GM18508 (cell line): ENCODE measurements around the gene N4BP2L2.
A peak's percentile ranks its signal among the peaks of the same experiment; 100 is the strongest.

Experiments used
- ATAC-seq: cut with Tn5 transposase; IDR thresholded peaks from one replicate; pipeline ENCODE4 v1.9.1; 2021; ENCODE audit warnings: moderate number of reproducible peaks; ENCODE audit not compliant: insufficient read depth, unreplicated experiment

N4BP2L2 gene

DNA sequence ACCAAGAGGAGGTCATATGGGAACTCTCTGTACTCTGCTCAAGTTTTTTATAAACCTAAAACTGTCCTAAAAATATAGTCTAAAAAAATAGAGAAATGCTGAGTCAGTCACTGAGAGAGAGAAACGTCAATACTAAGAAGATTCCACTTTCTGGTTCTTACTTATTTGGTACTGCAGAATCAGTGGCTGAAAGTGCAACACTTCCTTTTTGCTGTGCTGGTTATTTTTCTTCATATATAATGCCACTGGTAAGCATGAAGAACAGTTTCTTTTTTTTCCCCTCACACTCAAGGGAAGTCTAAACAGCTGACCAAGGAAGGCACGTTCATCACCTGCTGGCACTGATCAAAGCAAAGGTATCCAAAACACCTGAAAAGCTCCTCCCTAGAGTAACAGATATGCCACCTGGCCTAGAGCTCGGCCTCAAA lies 66.4 kb downstream of the N4BP2L2 start:
- ATAC-seq: peak; percentile 57

DNA sequence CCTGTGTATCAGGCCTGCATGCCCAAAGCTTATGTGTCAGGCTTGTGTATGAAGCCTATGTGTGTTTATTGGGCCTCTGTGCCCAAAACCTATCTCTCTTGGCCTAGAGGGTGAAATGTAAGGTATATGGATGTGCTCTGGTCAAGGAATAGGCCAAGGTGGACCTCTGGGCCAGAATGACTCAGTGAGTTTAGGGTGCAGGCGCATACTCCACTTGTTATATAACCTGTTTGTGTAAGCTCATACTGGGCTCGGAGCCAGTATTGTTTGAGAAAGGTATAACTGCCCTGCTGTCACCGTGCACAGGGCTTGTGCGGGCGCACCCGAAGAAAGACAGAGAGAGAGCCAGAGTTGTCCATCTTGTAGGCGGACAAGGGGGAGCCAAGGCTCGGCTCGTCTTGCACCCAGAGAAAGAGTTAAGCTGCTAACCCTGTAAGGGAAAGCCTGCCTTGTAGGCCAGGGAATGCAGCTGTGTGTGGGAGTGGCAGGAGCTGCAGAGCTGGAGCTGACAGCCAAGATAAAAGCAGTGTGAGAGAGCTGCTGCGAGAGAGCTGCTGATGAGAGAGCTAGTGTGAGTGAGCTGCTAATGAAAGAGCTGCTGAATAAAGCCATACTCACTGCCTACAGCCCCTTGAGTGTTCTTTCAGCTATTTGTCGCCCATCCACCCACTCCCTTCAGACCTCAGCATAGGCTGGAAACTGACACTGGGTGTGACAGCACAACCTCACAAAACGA lies 67.2 kb downstream of the N4BP2L2 start:
- ATAC-seq: no peak

DNA sequence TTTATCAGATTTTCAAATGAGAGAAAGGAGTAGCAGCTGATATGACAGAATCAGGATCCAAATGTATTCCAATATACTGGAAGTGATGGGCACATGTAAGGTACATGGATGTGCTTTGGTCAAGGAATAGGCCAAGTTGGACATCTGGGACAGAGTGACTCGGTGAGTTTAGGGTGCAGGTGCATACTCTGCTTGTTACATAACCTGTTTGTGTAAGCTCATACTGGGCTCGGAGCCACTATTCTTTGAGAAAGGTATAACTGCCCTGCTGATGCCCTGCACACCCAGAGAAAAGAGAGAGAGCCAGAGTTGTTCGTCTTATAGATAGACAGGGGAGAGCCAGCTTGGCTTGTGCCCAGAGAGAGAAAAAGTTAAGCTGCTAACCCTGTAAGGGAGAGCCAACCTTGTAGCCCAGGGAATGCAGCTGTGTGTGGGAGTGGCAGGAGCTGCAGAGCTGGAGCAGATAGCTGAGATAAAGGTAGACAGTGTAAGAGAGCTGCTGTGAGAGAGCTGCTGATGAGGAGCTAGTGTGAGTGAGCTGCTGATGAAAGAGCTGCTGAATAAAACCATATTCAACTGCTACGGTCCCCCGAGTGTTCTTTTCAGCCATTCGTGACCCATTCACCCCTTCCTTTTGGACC lies 70.0 kb downstream of the N4BP2L2 start:
- ATAC-seq: no peak

DNA sequence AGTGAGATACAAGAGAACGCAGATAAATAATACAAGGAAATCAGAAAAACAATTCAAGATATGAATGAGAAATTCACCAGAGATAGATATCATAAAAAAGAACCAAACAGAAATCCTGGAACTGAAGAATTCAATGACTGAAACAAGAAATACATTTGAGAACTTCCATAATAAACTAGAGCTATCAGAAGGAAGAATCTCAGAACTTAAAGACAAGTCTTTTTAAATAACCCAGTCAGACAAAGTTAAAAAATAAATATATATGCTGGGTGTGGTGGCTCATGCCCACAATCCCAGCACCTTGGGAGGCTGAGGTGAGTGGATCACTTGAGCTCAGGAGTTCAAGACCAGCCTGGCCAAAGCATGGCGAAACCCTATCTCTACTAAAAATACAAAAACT lies 82.0 kb downstream of the N4BP2L2 start:
- no peak for ATAC-seq

DNA sequence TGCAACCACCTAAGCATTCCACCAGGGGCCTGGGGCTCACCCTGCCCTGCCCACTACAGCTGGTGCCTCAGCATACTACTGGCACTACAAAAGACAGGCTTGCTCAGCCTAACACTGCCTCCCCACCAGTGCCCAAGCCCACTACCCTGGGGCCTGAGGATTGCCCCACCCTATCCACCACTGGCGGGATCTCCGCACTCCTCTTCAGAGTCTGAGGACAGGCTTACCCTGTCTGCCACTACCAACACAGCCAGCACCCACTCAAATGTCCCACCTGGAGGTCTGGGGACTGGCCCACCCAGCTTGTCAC lies 83.0 kb downstream of the N4BP2L2 start:
- ATAC-seq: no peak

DNA sequence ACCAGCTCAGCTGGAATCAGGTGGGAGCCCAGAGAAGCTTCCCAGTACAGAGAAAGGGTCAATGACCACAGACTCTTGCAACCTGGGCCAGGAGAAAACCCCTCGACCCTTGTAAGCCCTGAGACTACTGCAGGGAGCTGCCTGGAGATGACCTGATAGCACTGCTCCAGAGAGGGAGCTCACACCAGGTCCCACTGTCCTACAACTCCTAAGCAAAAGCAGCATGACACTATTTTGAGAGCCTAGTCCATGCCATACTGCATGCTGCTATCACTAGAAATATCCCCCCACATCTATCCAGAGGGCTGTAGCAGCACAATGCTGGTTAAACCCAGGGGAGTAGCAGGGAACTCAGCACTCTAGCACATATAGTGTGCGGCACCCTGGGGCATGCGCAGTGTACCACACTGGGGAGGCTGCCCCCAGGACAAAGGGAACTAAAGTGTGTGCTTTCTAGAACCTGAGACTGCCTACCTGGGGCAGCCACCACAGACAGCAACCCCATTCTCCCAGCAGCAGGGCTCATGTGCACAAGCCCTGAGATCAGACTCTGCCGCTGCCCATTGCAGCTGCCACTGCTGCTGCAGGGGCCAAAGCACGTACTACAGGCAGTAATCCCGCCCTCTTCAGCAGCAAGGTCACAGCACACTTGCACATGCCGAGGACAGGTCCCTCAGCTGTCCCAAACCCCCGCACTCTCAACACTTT lies 83.6 kb downstream of the N4BP2L2 start:
- no peak for ATAC-seq

DNA sequence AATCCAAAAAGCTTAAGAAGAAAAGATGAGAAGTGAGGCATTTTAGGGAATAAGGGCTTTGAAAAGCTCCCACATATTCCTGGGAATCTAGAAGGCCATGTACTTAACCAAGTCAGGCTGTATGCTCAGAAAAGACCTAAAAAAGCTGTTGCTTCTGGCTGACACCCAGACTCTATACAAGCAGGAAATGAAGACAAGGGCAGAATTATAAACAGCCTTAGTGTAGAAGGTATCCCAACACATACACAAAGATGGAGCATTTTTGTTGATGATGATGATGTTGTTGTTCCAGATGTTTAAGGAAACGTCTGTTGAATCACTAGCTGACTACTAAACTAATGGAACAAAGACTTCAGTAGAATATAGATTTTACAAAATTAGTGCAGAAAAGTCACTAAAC lies 84.6 kb downstream of the N4BP2L2 start:
- no peak for ATAC-seq

DNA sequence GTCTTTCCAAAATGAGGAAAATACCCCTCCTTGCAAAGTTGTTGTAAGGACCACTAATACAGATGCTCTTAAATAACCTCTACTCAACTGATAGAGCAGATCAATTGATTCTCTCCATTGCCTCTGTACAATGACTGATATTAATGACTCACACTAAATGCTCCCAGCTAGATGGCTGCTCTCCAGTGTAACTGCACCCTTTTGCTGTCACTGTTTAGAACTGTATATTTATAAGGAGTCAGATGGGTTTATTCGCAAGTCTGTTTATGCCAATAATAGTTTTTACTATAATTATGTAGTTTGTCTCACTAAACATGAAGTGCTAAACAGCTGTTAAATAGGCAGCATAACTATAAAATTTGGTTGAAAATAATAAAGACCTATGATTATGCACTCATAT lies 89.6 kb downstream of the N4BP2L2 start:
- no peak for ATAC-seq

DNA sequence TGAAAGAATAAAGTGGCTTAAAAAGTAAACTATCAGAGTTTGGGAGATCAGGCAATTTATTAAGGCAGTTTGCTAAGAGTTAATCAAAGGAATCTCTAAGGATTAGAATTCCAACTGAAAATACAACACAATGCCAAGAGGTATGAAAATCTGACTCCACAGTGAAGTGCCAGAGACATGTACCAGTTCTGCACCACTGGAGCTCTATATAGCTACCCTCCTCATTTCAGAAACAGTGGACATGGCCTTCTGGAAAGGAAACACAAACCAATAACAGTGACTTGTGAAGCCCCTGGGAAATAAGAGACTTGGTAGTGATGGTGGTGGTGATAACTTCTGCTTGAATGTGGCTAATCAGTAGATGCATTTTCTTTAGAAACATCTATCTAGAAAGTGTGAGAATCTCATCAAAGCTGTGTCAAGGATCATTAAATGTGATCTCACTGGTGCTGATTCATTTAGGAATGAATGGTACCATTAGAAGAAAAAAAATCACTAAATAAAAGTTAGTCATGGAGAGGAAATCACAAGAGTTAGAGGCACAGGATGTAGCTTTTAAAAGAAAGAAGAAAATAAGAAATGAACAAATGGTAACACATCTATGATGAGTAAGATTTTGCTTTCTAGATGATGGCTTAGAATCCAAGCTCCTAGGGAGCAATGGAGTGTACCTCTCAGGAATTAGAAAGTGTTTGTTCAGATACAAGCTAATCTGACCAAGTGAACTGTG lies 90.5 kb downstream of the N4BP2L2 start:
- no peak for ATAC-seq

DNA sequence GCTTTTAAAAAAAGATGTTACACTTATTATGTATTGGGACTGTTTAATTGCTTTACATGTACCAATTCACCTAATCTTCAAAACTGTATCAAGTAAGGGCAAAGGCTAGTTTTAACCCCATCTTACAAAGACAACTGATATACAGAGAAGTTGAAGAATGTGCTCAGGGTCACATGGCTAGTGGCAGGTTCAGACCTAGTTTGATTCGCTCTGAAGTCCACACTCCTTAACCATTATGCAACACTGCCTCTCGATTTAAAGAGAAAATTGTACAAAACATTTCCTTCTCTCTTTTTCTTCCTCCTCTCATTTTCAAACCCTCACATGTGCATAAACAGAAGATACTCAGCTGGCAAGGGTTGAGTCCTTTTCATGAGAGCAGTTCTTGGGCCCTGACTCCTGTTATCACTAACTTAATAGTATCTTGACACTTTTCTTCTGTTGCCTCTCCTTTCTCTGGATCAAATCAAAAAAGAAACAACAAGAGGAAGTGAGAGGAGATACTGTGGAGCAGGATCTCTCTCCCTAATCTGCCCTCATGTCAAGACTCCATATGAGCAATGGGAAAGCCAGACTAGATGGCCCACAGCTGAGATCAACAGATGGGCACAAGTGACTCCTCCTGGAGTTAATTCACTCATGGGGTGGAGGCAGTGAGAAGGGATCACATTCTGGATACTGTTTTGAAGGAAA lies 91.7 kb downstream of the N4BP2L2 start:
- ATAC-seq: no peak

DNA sequence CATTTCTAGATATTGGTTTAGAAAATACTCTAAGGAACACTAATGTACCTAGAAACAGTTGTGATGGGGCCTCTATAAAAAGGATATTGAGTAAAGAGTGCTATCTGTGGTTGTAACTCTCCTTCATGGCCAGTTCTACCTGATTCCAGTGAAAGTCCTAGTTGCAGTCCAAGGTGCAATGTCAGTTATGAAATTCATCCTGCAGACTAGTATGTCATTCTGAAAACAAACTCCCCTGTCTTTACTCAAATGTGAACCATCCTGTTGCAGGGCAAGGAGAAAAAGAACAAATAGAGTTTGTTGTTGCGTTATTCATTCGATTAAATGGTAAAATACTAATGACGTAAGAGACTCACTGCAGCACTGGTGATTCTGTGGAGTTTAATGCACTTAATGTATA lies 92.4 kb downstream of the N4BP2L2 start:
- ATAC-seq: no peak

DNA sequence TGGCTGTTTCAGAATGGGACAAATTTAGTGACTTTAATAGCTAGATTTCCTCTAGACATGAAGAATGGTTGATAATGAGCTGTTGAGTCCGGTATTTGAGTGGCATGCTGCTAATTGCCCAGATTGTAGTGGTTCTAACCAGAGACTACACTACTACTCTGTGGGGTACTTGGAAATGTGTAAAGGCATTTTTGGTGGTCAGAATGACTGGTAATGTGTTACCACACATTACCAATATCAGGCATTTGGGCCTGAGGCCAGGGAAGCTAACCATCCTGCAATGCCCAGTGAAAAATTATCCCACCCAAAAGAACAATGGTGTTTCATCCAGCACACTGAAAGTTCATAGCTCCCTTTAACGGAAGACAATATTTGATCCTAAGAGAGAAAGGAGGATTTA lies 93.1 kb downstream of the N4BP2L2 start:
- no peak for ATAC-seq

DNA sequence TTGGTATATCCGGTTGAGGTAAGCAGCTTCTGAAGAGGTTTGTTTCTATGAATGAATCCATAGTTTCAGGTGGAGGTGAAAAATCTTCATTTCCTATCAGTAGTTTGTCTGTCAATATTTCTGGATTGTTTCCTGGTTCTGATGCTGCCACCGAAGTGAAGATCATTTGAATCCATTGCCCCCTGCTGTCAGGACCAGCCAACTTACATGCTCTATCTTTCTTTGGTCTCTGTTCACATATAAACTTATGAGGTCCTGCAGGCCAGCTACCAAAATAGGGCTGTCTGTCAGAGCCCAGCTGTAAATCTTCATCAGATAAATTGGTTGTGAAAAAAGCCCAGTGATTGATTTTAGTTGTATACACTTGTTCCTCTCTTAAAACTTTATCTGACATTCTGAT lies 95.5 kb downstream of the N4BP2L2 start:
- ATAC-seq: peak; percentile 54

DNA sequence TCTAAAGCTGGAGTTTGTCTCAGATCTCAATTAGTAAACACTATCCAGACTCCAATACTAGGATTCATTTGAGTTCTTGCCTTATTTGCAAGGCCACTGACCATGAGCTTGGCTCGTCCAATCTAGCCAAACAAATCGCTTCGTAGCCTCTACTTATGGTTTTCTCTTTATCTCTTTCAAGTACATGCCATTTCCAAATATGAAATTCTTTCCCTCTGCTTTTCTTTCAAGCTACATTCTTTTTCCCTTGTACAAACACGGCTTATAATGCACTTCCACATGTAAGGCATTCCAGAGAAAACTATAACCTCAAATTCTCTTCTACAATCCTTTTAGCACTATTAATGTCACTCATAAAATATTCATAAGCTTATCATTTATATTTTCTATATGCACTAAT lies 99.7 kb downstream of the N4BP2L2 start:
- ATAC-seq: no peak

DNA sequence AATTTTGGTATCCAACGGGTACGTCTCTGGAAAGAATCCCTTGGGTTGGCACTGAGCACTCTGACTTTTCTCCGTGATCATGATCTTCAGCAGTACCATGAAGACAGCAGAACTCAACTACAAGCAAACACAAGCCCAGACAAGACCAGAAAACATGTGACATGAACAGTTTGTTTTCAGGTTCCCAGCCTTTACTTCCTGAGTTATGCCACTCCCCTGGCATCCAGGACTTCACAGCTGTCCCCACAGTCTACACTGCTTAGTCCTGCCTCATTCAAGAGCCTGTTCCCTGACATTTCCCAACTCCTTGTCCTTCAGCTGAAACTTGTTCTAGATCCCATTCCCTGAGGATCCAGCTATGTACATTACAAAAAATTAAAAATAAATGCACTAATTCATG lies 105.7 kb downstream of the N4BP2L2 start:
- ATAC-seq: no peak

DNA sequence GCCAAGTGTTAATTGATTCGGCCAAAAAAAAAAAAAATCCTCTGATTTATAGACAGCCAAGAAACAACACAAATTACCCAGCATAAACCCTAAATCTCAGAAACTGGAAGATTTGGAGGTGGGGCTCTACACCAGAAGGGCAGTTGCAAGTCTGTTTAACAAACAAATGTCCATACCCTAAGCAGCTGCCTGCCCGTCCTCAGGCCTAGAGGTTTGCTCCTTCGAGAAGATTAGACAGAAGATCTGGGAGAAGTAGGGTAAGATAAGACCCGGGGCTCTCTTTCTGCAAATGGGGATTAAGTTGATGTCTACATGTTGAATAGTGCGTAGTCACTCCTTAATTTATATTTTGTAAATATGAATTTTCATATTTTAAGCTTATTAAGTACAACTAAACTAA lies 107.2 kb downstream of the N4BP2L2 start:
- ATAC-seq: no peak

DNA sequence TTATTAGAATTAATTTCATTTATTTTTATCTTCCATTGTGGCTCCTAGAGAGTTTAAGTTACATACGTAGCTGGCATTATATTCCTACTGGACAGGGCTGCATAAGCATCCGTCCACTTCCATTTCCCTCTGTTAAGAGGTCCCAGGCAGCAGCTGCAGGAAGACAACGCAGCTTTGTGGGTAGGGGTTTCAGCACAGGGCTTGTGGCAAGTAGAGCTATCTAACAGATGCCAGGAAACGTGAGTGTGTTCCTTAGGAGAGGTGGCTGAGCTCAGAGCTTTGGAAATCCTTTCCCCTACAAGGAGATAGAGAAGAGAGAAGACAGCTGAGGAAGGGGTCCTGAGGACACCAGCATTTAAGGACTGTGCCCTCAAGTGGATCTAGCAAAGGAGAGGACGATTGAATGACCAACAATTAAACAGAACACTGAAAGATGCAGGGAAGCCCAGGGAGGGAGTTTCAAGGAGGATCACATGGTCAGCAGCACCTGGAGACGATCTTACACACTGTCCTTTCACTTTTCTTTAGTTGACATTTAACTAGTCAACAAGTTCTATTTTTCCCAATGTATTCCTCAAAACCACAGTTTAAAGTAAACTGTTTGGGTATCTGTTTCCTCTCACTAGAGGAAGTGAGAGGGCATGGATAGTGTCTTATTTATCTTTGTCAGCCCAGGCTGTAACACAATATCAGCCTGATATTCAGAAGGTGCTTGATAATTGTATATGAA lies 108.4 kb downstream of the N4BP2L2 start:
- no peak for ATAC-seq

DNA sequence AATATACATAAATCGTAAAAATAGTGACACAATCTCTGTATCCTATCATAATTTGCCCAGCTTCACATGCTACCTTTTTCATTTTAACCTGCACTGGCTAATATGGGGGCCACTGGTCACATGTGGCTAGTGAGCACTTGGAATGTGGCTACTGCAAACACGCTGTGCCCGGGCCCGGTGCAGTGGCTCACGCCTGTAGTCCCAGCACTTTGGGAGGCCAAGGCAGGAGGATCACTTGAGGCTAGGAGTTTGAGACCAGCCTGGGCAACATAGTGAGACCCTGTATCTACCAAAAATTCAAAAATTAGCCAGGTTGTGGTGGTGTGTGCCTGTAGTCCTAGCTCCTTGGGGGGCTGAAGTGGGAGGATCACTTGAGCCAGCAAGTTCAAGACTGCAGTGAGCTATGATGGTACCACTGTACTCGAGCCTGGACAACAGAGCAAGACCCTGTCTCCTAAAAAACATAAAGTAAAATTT lies 109.1 kb downstream of the N4BP2L2 start:
- no peak for ATAC-seq

DNA sequence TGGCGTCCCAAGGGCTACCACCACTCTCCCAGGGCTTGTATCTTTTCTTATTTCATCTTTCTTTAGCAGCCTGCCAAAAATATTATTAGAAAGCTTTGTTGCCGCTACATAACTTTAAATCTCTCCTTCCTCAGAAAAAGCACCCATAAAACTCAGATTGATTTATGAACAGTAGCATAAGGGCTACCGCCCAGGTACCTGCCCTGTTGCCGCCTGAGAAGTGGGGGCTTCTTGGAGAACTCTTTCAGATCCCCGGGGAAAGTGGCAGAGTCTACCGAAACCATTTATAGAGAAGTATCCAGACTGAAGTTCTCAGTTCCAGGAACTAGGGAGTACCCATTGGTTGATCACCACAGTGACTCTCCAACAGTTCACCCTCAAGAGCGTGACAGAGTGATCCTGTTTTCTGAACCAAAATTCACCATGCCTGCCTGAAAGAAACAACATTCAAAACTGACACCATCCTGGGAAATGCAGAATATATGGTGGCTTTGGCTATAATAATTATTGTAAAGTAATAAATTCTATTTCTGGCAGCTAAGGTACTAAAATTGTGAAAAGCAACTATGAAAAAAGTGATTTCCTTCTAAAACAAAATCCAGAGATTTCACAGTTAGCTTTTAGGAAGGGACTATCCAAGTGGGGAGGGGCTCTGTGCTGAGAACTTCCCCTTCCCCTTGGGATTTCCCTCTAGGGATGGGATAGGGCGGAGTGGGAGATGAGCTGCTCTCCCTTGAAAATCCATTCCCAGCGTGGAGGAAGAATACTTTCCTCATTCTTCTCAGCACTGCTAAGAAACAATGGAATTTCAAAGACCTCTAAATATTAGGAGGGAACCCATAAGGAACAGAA lies 109.8 kb downstream of the N4BP2L2 start:
- ATAC-seq: no peak
